ENCODE results near the gene DNPH1.

Gene DNPH1

DNA sequence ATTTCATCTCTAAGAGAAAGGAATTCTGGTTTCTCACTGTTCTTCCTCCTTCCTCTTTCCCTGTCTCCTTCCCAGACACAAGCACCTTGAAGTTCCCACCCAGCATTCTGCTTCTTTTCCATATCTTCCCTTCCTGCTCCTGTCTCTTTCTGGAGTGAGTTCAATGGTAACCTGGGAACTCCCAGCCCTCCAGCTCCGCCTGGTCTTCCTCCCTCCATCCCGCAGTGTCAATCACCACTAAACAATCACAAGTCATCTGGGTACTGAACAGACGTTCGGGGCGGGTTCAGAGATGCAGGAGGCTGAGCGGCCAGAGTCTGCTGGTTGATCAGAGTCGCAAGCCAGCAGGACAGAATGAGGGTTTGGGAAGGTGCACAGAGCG lies 21.7 kb upstream of the DNPH1 start:
- peak overlapping the region; percentile 31 for H3K4me3 ChIP-seq (ENCODE audit: low read depth, low read length)
- TF ChIP-seq, protein P1, sequence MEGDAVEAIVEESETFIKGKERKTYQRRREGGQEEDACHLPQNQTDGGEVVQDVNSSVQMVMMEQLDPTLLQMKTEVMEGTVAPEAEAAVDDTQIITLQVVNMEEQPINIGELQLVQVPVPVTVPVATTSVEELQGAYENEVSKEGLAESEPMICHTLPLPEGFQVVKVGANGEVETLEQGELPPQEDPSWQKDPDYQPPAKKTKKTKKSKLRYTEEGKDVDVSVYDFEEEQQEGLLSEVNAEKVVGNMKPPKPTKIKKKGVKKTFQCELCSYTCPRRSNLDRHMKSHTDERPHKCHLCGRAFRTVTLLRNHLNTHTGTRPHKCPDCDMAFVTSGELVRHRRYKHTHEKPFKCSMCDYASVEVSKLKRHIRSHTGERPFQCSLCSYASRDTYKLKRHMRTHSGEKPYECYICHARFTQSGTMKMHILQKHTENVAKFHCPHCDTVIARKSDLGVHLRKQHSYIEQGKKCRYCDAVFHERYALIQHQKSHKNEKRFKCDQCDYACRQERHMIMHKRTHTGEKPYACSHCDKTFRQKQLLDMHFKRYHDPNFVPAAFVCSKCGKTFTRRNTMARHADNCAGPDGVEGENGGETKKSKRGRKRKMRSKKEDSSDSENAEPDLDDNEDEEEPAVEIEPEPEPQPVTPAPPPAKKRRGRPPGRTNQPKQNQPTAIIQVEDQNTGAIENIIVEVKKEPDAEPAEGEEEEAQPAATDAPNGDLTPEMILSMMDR (IDR thresholded peaks at IDR 0.05; ENCODE audit: low read depth, low read length) = no peak
- peaks cover 9% of the 10 kb centered on the region; the same call in 1 of the 2 replicates for H3K4me1 ChIP-seq

DNA sequence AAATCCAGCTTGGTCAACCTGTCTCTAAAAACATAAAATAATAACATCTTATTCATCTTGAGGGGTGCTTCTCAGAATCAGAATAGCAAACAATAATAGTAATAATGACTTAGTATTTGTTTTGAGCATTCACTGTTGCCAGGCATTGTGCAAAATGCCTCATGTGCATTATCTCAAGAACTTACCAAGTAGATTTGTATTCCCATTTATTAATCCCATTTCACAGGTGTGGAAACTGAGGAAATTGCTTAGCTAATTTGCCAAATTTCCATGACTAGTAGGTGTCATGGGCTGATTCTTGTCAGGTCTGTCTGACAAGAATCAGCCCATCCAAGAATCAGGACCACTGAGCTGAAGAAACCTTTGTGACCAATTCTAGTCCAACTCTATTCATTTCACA lies 19.5 kb upstream of the DNPH1 start:
- peaks cover 11% of the 10 kb centered on the region for H3K27me3 ChIP-seq

More for the DNA sequence above, 21.7 kb upstream of the DNPH1 start:
- H3K27me3 ChIP-seq = no peaks in the 10 kb centered on the region
- no peaks in the 10 kb centered on the region for H3K36me3 ChIP-seq
- H3K9me3 ChIP-seq = no peaks in the 10 kb centered on the region
- peak; percentile 66 for DNase-seq

DNA sequence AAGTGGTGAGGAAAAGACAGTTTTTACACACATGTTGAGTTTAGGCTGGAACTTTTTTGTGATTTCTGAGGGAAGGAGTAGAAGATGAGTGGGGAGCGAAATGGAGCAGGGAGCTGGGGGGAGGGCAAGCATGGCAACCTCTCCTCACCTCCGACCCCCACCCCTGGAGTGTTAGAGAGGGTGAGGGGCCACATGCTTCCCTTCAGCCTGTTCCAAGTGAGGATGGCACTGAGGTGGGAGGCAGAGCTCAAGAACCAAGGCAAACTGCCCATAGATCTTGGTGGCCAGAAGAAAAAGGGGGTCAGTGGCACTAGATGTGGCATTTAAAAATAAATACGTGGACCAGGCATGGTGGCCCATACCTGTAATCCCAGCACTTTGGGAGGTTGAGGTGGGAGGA lies 18.8 kb upstream of the DNPH1 start:
- H3K4me3 ChIP-seq (ENCODE audit: low read depth, low read length) = peak overlapping the region; percentile 64
- H3K36me3 ChIP-seq = no peaks in the 10 kb centered on the region

More for the DNA sequence above, 19.5 kb upstream of the DNPH1 start:
- Histone ChIP-seq H3K36me3 (no peaks in the 10 kb centered on the region), H3K9me3 (no peaks in the 10 kb centered on the region), H3K4me3 (ENCODE audit: low read depth, low read length) (no peak overlapping the region), H3K4me1 (peaks cover 9% of the 10 kb centered on the region; the same call in 1 of the 2 replicates)
- TF ChIP-seq, protein P1 (IDR thresholded peaks at IDR 0.05; ENCODE audit: low read depth, low read length) = no peak
- no peak for DNase-seq

DNA sequence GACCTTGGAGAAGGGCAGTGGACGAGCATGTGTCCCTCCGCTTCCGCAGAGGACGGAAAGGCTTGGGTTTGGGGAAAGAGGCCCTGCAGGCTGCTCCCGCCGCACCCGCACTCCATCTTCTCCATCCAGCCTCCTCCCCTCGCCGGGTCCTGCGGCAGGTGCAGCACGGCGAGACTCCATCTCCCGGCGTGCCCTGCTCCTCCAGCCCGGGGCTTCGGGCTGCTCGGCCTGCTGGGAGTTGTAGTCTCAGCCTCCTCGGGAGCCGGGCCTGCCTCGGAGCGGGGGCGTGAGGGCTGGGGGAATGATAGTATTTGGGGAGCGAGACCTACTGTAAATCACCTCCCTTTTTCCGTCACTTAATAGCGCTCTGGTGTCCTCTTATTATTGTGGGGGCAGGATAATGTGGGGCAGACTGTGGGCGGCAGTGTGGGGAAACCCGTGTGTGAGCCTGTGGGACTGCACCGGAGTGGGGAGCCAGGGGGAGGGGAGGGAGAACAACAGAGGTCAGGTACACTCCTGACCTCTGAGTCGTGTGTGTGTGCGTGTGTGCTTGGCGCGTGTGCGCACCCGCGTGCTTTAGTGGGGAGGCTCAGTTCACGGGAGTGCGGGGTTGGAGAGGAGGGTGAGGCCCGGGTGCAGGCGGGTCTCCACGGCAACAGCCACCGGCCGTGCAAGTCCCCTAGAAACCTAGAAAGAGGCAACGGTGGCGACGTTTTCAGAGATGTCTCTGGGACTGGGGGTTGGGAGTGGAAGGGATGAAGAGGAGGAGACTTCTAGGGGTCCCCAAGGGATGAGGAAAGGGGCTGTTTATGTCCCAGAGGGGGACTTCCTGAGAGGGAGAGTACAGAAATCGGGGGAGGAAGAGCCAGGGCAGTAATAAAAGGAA lies 18.1 kb upstream of the DNPH1 start:
- no peaks in the 10 kb centered on the region for H3K36me3 ChIP-seq
- TF ChIP-seq, protein P1 (IDR thresholded peaks at IDR 0.05; ENCODE audit: low read depth, low read length) = no peak
- H3K4me3 ChIP-seq (ENCODE audit: low read depth, low read length) = peak overlapping the region; percentile 64
- DNase-seq = peak; percentile 87
- no peaks in the 10 kb centered on the region for H3K9me3 ChIP-seq
- peaks cover 9% of the 10 kb centered on the region; the same call in 1 of the 2 replicates for H3K4me1 ChIP-seq
- H3K27me3 ChIP-seq = peaks cover 24% of the 10 kb centered on the region

More for the DNA sequence above, 18.8 kb upstream of the DNPH1 start:
- peaks cover 17% of the 10 kb centered on the region for H3K27me3 ChIP-seq
- TF ChIP-seq, protein P1 (IDR thresholded peaks at IDR 0.05; ENCODE audit: low read depth, low read length) = no peak
- H3K4me1 ChIP-seq = peaks cover 9% of the 10 kb centered on the region; the same call in 1 of the 2 replicates
- no peaks in the 10 kb centered on the region for H3K9me3 ChIP-seq
- DNase-seq = no peak

DNA sequence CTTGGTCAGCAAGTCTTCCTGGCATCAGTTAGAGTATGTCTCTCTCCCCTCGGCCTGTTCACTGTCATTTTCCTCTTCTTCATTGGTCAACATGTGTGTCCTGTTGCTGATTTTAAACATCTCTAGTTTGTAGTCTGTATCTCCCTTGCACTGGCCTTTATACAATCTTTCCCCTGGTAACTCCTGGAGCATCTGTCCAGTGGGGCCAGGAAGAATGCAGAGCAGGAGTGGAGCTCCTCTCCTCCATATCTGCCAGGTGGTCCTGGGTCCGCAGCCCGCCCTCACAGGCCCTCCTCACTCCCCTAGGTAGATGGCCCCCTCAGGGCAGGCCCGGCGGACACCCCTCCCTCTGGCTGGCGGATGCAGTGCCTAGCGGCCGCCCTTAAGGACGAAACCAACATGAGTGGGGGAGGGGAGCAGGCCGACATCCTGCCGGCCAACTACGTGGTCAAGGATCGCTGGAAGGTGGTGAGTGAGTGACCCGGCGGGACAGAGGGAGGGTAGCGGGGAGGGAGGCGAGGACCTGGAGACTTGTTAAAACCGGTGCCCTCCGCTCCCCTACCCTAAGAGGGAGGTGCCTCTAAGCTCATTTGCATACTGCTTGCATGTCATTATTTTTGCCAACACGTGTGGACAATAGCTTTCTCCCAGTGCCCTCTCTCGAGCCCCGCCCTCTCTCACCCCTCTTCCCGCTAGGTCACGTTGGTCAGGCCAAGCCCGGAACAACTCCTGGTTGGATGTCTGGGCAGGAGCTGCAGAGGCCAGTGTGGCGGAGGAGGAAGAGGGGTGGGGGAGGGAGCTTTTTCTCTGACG lies 17.2 kb upstream of the DNPH1 start:
- no peaks in the 10 kb centered on the region for H3K36me3 ChIP-seq
- 0 out of 2 replicates have a peak, but pooled peaks cover under 1% of the 10 kb centered on the region for H3K4me1 ChIP-seq
- peak overlapping the region; percentile 64 for H3K4me3 ChIP-seq (ENCODE audit: low read depth, low read length)
- TF ChIP-seq, protein P1 (IDR thresholded peaks at IDR 0.05; ENCODE audit: low read depth, low read length) = no peak
- no peaks in the 10 kb centered on the region for H3K9me3 ChIP-seq
- H3K27me3 ChIP-seq = peaks cover 33% of the 10 kb centered on the region
- DNase-seq = peak; percentile 63

Data from BE2C (cell line).